ENCODE measurements around the gene ORAI1.

DNA sequence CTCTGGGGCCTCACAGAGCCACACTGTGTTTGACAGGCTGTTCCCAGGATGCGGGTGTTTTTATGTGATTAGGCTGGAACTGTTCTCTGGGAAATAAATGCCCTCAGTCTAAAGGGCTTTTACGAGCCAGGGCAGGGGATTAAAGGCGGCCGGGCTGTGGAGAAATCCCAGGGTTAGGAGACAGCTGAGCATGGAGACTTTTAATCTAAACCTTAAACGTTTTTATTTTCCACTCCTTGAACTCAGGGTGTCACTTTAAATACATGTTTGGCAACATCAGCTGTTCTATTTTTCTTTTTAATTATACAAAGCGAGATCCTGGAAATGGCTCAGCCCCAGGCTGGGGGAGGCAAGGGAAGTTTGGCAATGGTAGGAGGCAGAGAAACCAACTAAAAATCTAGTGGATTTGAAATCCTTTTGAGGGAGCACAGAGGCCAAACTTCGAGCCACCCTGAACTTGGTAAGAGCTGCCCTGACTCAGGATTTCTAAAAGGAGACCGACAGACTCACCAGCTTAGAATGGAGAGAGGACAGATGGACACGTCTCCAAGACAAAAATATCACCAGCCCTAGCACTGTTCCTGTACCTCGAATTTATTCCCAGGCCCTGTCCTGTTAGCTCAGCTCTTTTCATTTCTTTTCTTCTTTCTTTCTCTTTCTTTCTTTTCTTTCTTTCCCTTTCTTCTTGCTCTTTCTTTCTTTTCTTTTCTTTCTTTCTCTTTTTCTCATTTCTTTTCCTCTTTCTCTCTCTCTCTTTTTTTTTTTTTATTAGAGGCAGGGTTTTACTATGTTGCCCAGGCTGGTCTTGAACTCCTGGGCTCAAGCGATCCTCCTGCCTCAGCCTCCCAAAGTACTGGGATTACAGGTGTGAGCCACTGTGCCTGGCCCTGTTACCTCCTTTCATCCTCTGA lies 15.8 kb upstream of the ORAI1 start:
- no peak for TF ChIP-seq POLR2A (IDR thresholded peaks at IDR 0.05)
- TF ChIP-seq, protein P1, sequence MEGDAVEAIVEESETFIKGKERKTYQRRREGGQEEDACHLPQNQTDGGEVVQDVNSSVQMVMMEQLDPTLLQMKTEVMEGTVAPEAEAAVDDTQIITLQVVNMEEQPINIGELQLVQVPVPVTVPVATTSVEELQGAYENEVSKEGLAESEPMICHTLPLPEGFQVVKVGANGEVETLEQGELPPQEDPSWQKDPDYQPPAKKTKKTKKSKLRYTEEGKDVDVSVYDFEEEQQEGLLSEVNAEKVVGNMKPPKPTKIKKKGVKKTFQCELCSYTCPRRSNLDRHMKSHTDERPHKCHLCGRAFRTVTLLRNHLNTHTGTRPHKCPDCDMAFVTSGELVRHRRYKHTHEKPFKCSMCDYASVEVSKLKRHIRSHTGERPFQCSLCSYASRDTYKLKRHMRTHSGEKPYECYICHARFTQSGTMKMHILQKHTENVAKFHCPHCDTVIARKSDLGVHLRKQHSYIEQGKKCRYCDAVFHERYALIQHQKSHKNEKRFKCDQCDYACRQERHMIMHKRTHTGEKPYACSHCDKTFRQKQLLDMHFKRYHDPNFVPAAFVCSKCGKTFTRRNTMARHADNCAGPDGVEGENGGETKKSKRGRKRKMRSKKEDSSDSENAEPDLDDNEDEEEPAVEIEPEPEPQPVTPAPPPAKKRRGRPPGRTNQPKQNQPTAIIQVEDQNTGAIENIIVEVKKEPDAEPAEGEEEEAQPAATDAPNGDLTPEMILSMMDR (IDR thresholded peaks at IDR 0.05), result no peak

Measured in testis (tissue), 2 donors.